Thyroid gland (tissue), 4 donors: ENCODE results near the gene GPR162.

Source experiments
- POLR2A ChIP-seq, 2 donors: fragments of 450-650 bp; IDR thresholded peaks; one replicate each; pipeline ENCODE4 v1.6.1; 2017; ENCODE audit warnings: antibody characterized with exemption in 2 of 2, mild to moderate bottlenecking in 2 of 2, moderate library complexity in 1 of 2
- TF ChIP-seq, protein P1 (sequence below), 6 experiments: fragments of 200-600 bp in 3 of 6; fragments of 450-650 bp in 3 of 6; sonication (generic) in 3 of 6; IDR thresholded peaks; one replicate each; pipeline ENCODE4 v1.5.1; 2016 to 2019; ENCODE audit warnings: antibody characterized with exemption in 6 of 6, mild to moderate bottlenecking in 2 of 6, inconsistent platforms in 1 of 6, moderate library complexity in 1 of 6

DNA sequence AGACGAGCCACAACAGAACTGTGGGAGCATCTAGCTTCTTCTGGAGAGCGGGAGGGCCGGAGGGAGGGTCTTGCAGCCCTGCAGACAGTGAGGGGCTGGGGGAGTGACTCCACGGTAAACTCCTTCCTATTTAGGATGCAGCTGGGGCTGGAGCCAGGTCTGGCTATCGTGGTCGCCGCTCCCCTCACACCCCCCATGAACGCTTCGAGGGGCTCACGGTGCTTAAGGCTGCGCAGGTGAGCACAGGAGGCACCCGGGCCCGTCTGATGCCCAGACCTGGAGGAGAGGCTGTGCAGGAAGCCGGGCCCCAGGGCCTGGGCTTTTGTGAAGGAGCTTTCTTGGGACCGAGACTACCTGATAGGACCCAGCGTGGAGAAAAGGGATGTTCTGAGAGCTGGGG is 15.2 kb downstream of the GPR162 start:
- no peak for TF ChIP-seq POLR2A (IDR thresholded peaks at IDR 0.05)
- TF ChIP-seq, protein P1, sequence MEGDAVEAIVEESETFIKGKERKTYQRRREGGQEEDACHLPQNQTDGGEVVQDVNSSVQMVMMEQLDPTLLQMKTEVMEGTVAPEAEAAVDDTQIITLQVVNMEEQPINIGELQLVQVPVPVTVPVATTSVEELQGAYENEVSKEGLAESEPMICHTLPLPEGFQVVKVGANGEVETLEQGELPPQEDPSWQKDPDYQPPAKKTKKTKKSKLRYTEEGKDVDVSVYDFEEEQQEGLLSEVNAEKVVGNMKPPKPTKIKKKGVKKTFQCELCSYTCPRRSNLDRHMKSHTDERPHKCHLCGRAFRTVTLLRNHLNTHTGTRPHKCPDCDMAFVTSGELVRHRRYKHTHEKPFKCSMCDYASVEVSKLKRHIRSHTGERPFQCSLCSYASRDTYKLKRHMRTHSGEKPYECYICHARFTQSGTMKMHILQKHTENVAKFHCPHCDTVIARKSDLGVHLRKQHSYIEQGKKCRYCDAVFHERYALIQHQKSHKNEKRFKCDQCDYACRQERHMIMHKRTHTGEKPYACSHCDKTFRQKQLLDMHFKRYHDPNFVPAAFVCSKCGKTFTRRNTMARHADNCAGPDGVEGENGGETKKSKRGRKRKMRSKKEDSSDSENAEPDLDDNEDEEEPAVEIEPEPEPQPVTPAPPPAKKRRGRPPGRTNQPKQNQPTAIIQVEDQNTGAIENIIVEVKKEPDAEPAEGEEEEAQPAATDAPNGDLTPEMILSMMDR (IDR thresholded peaks at IDR 0.05) = no peak
